Measurements from ENCODE around the gene ZSWIM6.

Gene ZSWIM6

GRCh38 chr5:61357745-61358144 is 25.7 kb downstream of the ZSWIM6 start:
- no peak for DNase-seq (ENCODE audit: low read depth in 2 of 3, low spot score in 1 of 3)

GRCh38 chr5:61362796-61363368 is 30.8 kb downstream of the ZSWIM6 start:
- no peak for DNase-seq (ENCODE audit: low read depth in 2 of 3, low spot score in 1 of 3)

GRCh38 chr5:61363401-61364114 is 31.5 kb downstream of the ZSWIM6 start:
- DNase-seq (ENCODE audit: low read depth in 2 of 3, low spot score in 1 of 3), result no peak

- no peak for DNase-seq (ENCODE audit: low read depth in 2 of 3, low spot score in 1 of 3)
These were observed 34.6 kb downstream of the ZSWIM6 start for GRCh38 chr5:61366497-61367240.

- DNase-seq (ENCODE audit: low read depth in 2 of 3, low spot score in 1 of 3), result no peak
These were observed 38.4 kb downstream of the ZSWIM6 start for GRCh38 chr5:61370506-61370905.

- DNase-seq (ENCODE audit: low read depth in 2 of 3, low spot score in 1 of 3), result no peak
These were observed 39.4 kb downstream of the ZSWIM6 start for GRCh38 chr5:61371474-61371873.

GRCh38 chr5:61379677-61380076 is 47.6 kb downstream of the ZSWIM6 start:
- DNase-seq (ENCODE audit: low read depth in 2 of 3, low spot score in 1 of 3), result no peak

- DNase-seq (ENCODE audit: low read depth in 2 of 3, low spot score in 1 of 3), result no peak
These were observed 49.9 kb downstream of the ZSWIM6 start for GRCh38 chr5:61381968-61382367.

- DNase-seq (ENCODE audit: low read depth in 2 of 3, low spot score in 1 of 3), result no peak
These were observed 53.6 kb downstream of the ZSWIM6 start for GRCh38 chr5:61385627-61386026.

- DNase-seq (ENCODE audit: low read depth in 2 of 3, low spot score in 1 of 3), result no peak
These were observed 54.2 kb downstream of the ZSWIM6 start for GRCh38 chr5:61386045-61386800.

- DNase-seq (ENCODE audit: low read depth in 2 of 3, low spot score in 1 of 3), result no peak
These were observed 57.6 kb downstream of the ZSWIM6 start for GRCh38 chr5:61389609-61390008.

- no peak for DNase-seq (ENCODE audit: low read depth in 2 of 3, low spot score in 1 of 3)
These were observed 62.1 kb downstream of the ZSWIM6 start for GRCh38 chr5:61394078-61394704.

- no peak for DNase-seq (ENCODE audit: low read depth in 2 of 3, low spot score in 1 of 3)
These were observed 62.7 kb downstream of the ZSWIM6 start for GRCh38 chr5:61394793-61395192.

- no peak for DNase-seq (ENCODE audit: low read depth in 2 of 3, low spot score in 1 of 3)
These were observed 65.2 kb downstream of the ZSWIM6 start for GRCh38 chr5:61397238-61397637.

- no peak for DNase-seq (ENCODE audit: low read depth in 2 of 3, low spot score in 1 of 3)
These were observed 65.9 kb downstream of the ZSWIM6 start for GRCh38 chr5:61397937-61398336.

- no peak for DNase-seq (ENCODE audit: low read depth in 2 of 3, low spot score in 1 of 3)
These were observed 66.4 kb downstream of the ZSWIM6 start for GRCh38 chr5:61398440-61398839.

GRCh38 chr5:61399679-61400078 is 67.6 kb downstream of the ZSWIM6 start:
- no peak for DNase-seq (ENCODE audit: low read depth in 2 of 3, low spot score in 1 of 3)

- no peak for DNase-seq (ENCODE audit: low read depth in 2 of 3, low spot score in 1 of 3)
These were observed 69.7 kb downstream of the ZSWIM6 start for GRCh38 chr5:61401726-61402125.

- no peak for DNase-seq (ENCODE audit: low read depth in 2 of 3, low spot score in 1 of 3)
These were observed 70.3 kb downstream of the ZSWIM6 start for GRCh38 chr5:61402244-61402823.

- DNase-seq (ENCODE audit: low read depth in 2 of 3, low spot score in 1 of 3), result no peak
These were observed 71.2 kb downstream of the ZSWIM6 start for GRCh38 chr5:61402970-61403900.
